ENCODE results near the gene QPRT. TPM values are rescaled to one million over a fixed set of nuclear protein-coding genes. Genes with fewer than 3 reads are reported as not detected.

QPRT gene
- polyA plus RNA-seq, 3 donors, result 2.1 to 4.7 (median 3.9) TPM

GRCh38 chr16:29646947-29647346, 32.0 kb upstream of the QPRT start:
- Histone ChIP-seq H3K4me2 (replicated peaks; ENCODE audit: extremely low read depth, low read length, poor library complexity, severe bottlenecking) (no peak overlapping the region), H3K36me3 (replicated peaks in 1 of 2; ENCODE audit: control insufficient read depth in 1 of 2, insufficient read depth in 2 of 2, low read length in 2 of 2) (no peaks in the 10 kb centered on the region), H3K9me3 (replicated peaks in 1 of 2; ENCODE audit: control insufficient read depth in 1 of 2, insufficient read depth in 1 of 2, low read length in 2 of 2) (no peaks in the 10 kb centered on the region), H2AFZ (ENCODE audit: insufficient read depth, low read depth, low read length, poor library complexity, severe bottlenecking) (no peak overlapping the region), H3K27me3 (ENCODE audit: control insufficient read depth in 2 of 2, insufficient read depth in 2 of 2, low read length in 2 of 2) (no peaks in the 10 kb centered on the region), H3K4me3 (replicated peaks in 1 of 3; ENCODE audit: low read depth in 2 of 3, low read length in 3 of 3) (no peak overlapping the region), H3K9ac (ENCODE audit: insufficient read depth, low read length, poor library complexity, severe bottlenecking) (no peak overlapping the region), H3K4me1 (ENCODE audit: control insufficient read depth in 1 of 2, insufficient read depth in 2 of 2, low read length in 2 of 2) (peaks cover 43 to 47% of the 10 kb centered on the region in 2 donors), H3K79me2 (ENCODE audit: insufficient read depth, low read length) (no peaks in the 10 kb centered on the region), H4K20me1 (ENCODE audit: insufficient read depth, low read length) (no peaks in the 10 kb centered on the region), H3K27ac (ENCODE audit: low read depth in 1 of 2, low read length in 2 of 2) (no peak overlapping the region)
- no peak for TF ChIP-seq CTCF (IDR thresholded peaks at IDR 0.05)
- H3K27ac Mint-ChIP-seq, result no peak overlapping the region
- peaks cover 0 to 1% (median 0%) of the 10 kb centered on the region in 3 donors for H3K27me3 Mint-ChIP-seq (ENCODE audit: low read depth in 3 of 3)
- H3K4me3 Mint-ChIP-seq, result no peak overlapping the region
- DNase-seq, result no peak
- H3K36me3 Mint-ChIP-seq, result no peaks in the 10 kb centered on the region
- peaks cover 43% of the 10 kb centered on the region for H3K4me1 Mint-ChIP-seq
- peaks cover 0 to 2% (median 0%) of the 10 kb centered on the region in 7 donors for H3K9me3 Mint-ChIP-seq
- intact Hi-C loops (cut with micrococcal nuclease), result no loop called here
- no CpG with 5 or more reads among the region's 3 CpGs for WGBS (ENCODE audit: insufficient coverage)

GRCh38 chr16:29649588-29650494, 29.1 kb upstream of the QPRT start:
- Mint-ChIP-seq H3K27ac (peak overlapping the region; percentile 14 to 84 (median 70)), H3K4me3 (peak overlapping the region in 1 of 2 donors; percentile 84), H3K36me3 (no peaks in the 10 kb centered on the region), H3K9me3 (peaks cover 0 to 2% (median 0%) of the 10 kb centered on the region in 7 donors), H3K4me1 (peaks cover 48% of the 10 kb centered on the region), H3K27me3 (ENCODE audit: low read depth in 3 of 3) (peaks cover 0 to 1% (median 0%) of the 10 kb centered on the region in 3 donors)
- Histone ChIP-seq H3K36me3 (replicated peaks in 1 of 2; ENCODE audit: control insufficient read depth in 1 of 2, insufficient read depth in 2 of 2, low read length in 2 of 2) (no peaks in the 10 kb centered on the region), H3K27ac (ENCODE audit: low read depth in 1 of 2, low read length in 2 of 2) (peak overlapping the region in 1 of 2 donors; percentile 12), H3K9me3 (replicated peaks in 1 of 2; ENCODE audit: control insufficient read depth in 1 of 2, insufficient read depth in 1 of 2, low read length in 2 of 2) (no peaks in the 10 kb centered on the region), H4K20me1 (ENCODE audit: insufficient read depth, low read length) (no peaks in the 10 kb centered on the region), H3K79me2 (ENCODE audit: insufficient read depth, low read length) (no peaks in the 10 kb centered on the region), H3K27me3 (ENCODE audit: control insufficient read depth in 2 of 2, insufficient read depth in 2 of 2, low read length in 2 of 2) (no peaks in the 10 kb centered on the region), H3K4me3 (replicated peaks in 1 of 3; ENCODE audit: low read depth in 2 of 3, low read length in 3 of 3) (peak overlapping the region in 1 of 3 experiments; percentile 25), H2AFZ (ENCODE audit: insufficient read depth, low read depth, low read length, poor library complexity, severe bottlenecking) (peak overlapping the region; percentile 41), H3K4me1 (ENCODE audit: control insufficient read depth in 1 of 2, insufficient read depth in 2 of 2, low read length in 2 of 2) (peaks cover 57 to 64% of the 10 kb centered on the region in 2 donors), H3K4me2 (replicated peaks; ENCODE audit: extremely low read depth, low read length, poor library complexity, severe bottlenecking) (peak overlapping the region; percentile 23), H3K9ac (ENCODE audit: insufficient read depth, low read length, poor library complexity, severe bottlenecking) (no peak overlapping the region)
- no peak for TF ChIP-seq CTCF (IDR thresholded peaks at IDR 0.05)
- intact Hi-C loops (cut with micrococcal nuclease), result no loop called here
- DNase-seq, result peak in 2 of 3 donors; percentile 39 to 43
- WGBS (ENCODE audit: insufficient coverage), result 70% methylated on average over 4 of the region's 9 CpGs

Data from CD14-positive monocyte (primary cell).